Retina (tissue), 1 donor: ENCODE measurements around the gene SLC38A10.

Experiments
- DNase-seq: peaks from one replicate; pipeline ENCODE4 v3.0.0-alpha.2; 2016

SLC38A10 gene

DNA sequence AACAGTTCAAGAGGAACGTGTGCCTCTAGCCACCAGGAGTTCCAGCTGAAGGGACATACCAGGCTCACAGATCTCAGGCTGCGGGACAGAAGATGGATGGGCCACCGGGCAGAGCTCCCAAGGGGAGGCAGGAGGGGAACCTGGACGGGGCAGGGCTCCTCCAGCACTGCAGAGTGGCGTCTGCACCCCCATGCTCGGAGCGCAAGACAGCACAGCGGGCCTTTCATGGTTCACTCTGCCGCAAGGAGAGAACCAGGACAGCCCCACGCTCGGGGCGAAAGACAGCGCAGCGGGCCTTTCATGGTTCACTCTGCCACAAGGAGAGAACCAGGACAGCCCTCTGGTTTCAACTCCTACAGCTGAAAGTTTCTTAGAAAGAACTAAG, 20.6 kb downstream of the SLC38A10 start:
- no peak for DNase-seq

DNA sequence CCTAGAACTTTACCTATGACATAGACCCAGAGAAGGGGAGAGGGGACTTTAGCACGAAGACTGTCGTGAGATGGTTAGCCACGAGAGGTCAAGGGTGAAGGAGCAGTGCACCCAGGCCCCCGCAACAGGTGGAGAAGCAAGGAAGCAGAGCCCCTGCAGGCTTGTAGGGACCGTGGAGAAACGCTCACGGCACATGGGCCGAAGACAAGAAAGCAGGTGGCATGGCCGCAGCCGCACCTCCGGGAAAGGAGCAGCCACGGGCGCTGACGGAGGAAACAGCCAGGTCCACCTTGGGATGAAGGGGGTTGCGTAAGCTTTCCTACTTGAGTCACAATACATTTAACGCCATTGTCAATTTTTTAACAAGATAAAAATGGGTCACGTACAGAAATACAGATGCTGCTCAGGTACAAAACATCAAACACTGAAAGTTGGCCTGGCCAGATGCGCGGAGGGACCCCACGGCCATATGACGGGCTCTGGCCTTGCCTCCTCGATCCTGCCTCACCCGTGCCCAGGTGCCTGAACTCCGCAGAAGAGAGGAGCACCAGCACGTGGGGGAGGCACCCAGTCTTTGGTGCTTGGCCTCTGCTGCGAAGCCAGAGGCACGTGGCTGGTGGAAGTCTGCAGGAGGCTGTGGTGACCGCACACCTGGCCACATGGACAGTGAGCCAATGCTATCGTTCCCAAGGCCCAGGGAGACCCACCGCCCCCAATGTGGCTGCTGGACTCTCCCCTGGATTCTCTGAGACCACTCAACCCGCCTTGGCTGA, 21.2 kb downstream of the SLC38A10 start:
- no peak for DNase-seq

DNA sequence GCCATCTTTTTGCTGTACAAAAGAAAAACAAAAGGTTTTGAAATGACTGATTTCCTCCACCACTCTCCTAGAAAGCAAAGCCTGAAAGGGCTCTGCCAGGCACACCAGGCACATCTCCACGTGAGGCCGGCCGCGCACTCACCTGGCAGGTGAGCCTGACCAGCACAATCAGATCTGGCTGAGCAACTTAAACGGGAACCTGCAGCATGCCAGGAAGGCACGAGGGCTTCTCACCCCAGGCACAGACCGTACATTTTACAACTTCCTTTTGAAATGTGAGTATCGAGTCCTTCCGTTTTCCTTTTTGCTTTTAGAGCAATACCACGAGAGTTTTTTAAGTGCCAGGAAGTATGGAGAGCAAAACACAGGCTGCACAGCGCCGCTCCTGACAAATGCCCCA, 22.5 kb downstream of the SLC38A10 start:
- no peak for DNase-seq

DNA sequence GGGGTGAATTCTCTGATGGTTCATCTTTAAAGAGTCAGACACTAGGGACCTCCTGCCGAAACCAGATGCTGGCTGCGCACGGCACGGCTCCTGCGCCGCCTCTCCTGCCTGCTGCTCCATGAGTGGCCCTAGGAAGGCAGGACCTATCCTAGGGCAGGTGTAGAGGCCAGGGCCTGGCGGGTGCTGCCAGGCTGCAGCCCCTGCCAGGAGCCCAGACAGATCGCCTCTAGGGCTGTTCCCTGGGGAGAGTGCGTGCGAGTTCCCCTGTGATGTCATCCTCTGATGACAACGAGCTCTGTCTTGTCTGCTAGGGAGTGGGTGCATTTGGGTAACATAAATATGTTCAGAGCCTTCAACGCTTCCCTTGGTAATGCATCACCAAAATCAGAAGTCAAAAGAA, 23.9 kb downstream of the SLC38A10 start:
- no peak for DNase-seq

DNA sequence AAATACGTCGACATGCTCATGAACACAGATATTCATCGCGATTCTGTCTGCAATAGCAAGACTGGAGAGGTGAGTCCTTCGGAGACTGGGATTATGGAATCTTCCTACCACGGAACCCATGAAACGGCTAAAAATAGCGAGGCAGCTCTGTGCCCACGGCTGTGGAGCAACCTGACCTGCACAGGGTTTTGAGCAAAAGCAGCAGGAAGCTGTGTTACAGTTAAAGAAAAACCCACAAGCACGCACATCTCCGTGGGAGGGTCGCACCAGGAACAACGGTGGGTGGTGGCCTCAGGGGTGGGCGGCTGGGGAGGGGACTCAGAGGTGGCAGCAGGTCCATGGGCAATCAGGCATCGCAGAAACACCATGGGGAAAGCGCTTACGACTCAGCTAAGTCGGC, 24.8 kb downstream of the SLC38A10 start:
- DNase-seq, result no peak

DNA sequence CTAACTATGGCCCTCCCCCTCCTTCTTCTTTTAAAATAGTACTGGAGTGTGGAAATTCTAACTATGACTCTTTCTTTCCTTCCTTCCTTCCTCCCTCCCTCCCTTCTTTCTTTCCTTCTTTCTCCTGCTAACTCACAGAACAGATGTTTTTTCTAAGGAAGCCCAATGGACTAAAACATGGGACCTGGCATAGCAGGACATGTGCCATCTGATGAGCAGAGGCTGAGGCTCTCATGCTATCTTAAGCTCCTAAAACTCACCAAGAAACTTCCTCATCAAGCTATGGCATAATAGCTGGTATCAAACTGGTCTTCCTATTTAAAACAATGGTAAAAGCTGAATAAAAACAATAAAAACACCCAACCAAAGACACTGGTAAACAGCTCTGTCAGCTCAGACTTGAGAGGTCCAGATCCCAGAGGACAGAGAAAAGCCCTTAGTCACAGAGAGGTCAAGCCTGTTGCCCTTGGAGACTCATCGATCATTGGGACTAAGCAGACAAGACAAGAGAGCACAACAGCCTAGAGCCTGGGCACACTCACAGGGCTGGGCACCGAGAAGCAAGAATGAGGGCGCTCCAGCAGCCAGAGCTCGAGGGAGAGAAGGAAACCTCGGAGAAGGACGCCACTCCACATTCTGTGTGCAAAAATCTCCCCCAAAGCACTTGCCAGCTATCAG, 27.6 kb downstream of the SLC38A10 start:
- no peak for DNase-seq

DNA sequence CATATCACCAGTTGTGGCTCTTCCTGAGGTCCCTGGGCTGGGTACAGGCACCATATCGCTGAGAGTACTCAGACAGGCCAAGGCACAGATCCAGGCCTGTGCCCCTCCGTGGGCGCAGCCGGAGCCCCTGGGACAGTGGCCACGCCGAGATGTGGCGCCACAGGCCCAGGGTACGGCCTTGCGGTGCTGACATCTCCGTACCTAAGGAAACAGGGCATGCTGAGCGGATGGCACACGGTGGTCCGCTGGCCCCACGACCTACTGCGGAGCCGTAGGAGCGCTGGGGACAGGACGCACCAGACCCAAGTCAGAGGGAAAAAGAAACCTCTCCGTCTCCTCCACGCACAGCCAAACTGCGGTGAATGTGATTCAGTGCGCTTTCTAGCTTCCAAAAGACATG, 29.5 kb downstream of the SLC38A10 start:
- DNase-seq, result no peak

DNA sequence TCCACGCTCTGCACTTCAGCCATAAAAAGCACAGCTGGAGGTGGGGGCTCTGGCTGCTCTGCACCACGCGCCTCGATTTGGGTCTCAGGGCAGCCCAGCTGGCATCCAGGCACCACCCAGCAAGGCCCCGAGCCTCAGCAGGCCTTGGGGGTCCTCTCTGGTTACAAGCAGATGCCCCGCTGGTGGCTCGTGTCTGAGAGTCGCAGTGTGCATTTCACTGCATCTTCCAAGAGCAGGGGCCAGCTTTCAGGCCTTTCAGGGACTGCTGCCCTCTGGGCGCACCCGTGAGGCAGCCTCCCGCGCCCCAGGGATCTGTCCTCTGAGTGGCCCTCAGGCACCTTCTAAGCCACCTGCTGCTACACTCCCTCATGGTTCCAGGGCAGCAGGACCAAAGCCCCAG, 30.5 kb downstream of the SLC38A10 start:
- DNase-seq, result no peak

DNA sequence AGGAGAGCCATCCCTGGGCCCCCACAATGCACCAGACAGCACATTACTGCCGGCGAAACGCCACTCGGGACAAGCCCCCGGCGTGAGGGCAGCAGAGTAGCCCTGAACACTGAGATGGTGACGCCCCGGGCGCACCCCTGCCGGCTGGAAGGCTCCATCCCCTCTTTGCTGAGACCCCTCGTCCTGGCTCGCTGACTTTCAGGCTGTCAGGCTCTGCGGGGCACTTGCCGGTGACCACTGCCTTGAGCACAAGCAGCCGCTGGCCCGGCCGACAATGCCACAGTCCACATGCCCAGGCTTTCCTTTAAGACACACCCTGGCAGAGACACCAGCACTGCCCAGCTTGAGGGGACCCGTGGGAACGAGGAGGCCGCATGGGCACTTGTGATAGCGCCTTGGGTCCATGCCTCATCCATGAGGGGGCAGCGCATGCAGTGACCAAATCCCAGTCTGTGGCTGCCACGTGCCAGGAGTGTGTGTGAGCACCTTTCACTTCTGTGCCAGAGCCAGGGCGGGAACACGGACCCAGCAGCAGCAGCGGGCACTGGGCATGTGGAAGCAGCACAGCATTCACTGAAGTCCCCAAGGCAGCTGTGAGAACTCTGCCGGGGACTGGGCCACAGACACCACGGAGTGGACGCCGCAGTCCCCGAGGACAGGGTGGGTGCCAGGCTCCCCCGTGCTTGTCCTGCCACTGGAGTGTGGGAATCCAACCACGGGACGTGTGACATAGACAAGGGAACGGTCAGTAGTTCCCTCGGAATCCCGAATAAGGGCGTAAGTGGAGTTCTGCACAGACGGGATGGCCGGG, 31.5 kb downstream of the SLC38A10 start:
- DNase-seq, result no peak

DNA sequence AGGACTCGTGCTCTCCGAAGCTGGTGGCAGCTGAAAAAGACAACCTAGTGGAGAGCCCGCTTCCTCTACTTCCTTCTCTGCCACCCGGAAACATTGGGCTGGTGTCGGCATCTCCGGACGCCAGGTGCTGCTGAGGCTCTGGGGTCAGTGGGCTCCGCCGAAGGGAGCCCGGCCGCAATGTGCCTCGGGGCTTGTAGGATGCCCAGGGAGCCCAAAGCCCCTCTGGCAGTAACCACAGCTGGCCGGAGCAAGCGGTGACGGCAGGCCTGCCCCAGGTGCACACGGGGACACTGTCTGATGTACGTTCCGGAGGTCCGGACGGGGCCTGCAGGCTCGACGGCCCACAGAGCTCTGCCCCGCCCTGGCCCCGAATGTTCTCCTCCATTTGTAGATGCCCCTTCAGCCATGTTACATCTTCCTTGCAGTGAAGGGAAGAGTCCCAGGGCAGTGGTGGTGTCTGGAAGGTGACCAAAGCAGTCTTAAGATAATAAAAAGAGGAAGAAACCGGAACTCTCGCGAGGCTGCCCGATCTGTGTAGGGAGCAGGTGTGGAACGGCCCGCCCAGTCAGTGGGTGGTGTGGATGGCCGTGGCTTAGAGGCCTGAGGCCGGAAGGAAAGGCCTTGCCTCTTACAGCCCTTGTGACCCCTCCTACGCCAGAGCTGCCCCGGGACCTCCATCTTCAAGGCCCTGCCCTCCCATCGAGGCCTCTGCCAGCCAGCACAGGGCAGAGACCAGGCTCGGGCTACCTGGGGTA, 33.3 kb downstream of the SLC38A10 start:
- DNase-seq, result no peak

DNA sequence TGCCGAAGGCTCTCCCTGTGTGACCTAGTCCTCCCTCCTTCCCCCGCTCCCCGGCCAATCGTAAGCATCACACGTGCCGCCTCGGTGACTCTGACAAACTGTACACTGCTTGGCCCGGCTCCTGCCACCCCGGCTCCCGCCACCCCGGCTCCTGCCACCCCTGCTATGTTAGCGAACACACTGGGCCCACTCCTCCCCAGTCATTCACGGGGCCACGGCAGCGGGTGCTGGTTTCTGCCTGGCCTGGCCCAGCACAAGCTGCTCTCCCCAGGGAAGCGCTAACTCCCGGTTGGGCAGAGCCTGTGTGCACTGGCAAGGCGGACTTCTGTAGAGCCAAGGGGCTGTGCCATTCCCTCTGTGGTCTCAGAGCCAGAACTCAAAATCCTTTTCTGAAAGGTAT, 34.0 kb downstream of the SLC38A10 start:
- no peak for DNase-seq

DNA sequence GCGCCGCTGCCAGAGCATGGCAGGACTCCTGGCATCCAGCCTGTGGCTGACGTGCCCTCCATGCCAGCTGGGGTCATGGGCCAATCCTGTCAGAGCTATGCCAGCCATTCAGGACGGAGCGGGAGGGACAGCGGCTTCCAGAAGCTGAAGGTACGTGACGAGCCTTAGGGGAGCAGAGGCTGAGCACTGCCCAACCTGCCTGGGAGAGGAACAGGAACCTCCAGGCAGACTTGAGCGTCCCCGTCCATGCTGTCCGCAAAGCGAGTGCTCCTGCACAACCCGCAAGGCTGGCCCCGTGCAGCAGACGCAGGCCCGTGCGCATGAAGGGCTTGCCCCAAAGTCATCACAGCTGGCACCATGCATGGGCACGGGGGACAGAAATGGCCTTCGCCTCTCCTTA, 34.5 kb downstream of the SLC38A10 start:
- no peak for DNase-seq

DNA sequence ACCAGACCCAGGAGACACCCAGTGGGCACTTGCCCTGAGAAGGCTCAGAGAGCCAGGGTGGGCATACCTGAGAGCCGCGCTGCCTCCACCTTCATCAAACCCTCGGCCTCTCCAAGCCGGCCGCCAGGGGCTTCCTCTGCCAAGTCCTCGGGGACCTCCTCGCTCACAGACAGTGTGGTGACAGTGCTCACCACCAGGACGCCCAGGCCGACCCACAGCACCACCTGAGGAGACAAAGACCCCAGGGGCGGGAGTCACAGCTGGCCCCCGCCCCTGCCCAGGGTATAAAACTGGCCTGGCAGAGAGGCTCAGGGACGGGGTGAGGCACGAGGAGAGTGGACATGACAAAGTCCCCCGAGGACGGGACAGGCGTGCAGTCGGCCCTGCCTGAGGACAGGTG, 34.9 kb downstream of the SLC38A10 start:
- no peak for DNase-seq

DNA sequence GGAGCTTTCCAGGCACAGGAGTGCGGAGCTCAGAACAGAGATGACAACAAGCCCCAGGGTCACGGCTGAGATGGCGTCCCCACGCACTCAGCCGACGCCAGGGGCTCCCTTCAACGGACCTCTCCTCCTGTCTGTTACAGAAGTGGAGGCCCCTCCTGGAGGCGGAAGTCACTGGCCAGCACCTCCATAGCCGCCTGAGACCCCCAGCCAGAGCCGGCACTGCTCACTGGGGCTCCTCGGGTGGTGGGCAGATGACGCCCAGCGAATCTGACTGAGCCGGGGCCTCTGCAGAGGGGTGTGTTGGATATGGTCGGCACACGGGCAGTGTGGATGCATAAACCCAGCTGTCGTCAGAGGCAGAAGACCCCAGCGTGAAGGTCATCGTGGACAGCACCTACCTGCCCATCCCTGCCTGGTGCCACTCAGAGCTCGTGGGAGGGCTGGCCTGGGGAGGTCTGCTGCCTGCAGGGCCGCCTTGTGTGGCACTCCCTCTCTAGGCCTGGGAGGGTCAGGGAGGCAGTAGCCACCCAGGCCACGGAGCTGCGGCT, 36.0 kb downstream of the SLC38A10 start:
- DNase-seq, result no peak

DNA sequence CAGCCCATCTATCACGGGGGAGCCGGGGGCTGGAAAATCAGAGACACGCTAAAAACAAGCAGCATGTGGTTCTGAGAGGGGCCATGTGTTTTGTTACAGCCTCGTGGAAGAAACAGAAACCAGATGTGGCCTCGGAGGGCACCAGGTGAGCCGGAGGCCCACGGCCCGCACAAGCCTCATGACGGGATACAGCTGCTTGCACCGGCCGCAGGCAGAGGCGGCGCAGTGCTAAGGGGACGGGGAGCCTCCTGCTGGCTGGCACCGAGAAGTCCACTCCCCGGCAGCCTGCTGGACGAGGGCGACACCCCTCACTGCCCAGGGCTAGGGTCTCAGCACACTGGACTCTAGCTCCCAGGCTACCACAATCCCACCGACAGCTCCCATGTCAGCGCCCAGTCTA, 36.8 kb downstream of the SLC38A10 start:
- no peak for DNase-seq

DNA sequence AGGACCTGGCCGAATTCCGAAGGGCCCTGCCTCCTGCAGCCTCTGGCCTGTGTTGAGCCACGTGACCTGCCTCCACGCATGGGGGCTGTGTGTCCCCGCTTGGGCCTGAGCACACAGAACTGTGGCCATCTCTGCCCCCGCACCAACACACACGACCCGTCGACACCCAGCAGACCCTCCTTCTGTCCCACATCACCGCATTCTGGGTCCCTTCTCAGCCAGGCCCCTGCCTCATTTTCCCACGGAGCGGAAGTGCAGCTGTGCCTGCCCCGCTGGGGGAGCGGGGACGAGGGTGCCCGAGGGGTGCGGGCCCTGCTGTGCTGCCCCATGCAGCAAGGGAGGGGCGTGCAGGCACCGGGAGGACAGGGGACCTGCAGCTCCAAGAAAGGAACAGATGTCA, 37.6 kb downstream of the SLC38A10 start:
- DNase-seq, result no peak

DNA sequence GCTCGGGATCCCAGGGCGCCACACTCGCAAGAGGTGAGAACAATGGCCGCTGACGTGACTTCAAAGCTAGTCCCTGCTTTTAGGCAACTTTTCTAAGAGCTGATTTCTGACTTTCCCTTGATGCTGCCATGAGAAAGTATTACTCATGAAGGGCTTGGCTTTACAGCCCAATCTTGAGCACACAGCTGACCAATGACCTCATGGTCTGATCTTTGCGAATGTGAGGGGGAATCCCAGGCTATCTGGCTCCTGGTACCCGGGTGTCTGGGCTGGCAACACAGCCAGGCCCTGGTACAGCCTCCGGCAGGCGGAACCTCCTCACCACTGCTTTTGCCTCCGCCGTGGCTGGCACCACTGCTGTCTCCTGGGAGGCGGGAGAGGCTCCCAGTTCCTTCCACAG, 38.5 kb downstream of the SLC38A10 start:
- no peak for DNase-seq

DNA sequence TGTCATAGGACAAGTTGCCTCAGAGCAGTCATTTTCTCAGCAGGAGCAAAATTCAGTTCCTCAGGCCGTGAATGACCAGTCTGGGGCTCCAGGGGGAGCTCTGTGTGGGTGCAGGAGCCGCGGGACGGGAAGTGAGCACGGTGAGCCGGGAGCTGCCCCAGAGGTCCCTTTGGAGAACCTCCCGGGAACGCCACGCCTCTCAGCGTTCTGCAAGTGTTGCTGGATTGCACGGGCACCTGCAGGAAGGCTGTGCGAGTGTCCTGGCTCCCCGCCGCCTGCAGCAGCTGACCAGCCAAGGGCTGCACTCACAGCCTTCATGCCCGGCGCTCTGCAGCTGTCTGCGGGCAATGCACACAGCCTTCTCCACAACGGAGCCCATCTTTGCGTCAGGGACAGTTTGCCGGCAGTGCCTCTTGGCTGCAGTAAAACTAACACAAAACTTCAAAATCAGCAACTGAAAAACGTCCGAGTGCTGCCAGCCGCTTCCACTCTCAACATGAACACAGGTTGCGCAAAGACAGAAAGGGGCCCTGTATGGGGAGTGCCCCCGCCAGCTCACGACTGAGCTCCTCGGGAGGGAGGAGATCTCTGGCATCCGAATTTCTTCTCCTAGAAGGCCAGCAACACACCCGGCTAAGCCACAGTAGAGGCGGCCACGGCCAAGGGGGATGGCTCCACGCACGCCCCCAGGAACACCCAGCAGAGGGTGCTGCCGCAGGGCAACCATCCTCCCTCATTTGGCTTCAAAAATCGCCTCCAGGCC, 40.0 kb downstream of the SLC38A10 start:
- DNase-seq, result peak; percentile 84

DNA sequence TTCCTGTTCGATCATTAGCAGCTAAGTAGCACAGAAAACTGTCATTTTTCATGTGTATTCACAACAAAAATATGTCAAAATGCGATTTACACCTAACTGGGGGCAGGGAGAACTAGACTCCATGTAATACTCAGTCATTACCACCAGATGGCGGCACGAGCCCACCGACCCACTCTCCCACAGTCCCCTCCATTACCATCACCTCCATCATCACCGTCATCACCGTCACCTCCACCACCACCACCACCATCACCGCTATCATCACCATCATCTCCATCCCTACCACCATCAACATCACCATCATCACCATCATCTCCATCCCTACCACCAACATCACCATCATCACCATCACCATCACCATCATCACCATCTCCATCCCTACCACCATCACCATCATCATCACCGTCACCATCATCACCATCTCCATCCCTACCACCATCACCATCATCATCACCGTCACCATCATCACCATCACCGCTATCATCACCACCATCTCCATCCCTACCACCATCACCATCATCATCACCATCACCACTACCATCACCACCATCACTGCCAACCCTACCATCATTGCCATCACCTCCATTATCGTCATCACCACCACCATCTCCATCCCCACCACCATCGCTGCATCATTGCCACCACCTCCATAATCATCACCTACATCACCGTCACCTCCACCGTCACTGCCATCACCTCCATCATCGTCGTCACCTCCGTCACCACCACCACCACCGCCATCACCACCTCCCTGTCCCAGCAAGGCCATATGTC, 41.6 kb downstream of the SLC38A10 start:
- peak; percentile 80 for DNase-seq

DNA sequence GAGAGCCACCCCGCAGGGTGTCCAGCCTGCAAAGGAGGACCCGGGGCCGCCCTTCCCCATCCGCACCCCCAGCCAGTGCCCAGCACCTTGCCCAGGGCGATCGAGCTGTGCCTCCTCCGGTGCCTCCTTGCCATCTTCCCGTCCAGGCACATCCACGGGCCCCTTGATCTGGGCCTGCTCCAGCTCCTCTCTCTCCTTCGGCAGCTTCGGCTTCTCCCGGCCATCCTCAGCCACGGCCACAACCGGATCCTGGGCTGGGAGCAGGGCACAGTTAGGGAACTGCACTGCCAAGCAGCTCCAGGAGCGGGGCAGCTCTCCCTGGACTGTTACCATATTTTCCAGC, 42.1 kb downstream of the SLC38A10 start:
- peak; percentile 32 for DNase-seq

DNA sequence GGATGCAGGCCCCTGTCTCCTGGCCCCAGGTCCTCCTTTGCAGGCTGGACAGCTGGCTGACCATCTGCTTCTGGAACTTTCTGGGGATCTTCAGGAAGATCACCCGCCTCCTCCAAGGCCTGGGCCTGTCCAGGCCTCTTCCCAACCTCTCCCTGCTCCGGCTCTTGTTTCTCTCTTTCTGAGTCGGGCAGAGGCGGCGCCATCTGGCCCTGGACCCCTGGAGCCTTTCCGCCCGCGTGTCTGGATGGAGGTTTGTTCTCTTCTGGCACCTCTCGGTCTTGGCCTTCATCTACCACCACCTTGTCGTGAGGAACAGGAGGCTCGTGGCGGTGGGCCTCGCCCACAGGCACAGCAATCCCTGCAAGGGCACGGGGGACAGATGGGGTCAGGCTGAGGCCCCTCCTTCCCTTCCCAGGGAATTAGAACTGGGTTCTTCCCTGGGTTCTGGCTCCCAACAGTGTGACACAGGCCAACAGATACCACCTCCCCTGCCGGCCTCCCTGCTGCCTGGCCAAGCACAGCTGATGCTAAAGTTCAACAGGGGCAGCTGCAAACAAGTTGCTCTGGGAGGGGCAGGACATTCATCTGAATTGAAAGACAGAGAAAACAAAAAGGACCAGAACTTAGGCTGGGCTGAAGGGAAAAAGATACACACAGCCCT, 42.7 kb downstream of the SLC38A10 start:
- DNase-seq, result peak; percentile 56
